Measurements from ENCODE around the gene NOLC1.

The NOLC1 gene

GRCh38 chr10:102200751-102201640, 48.8 kb downstream of the NOLC1 start:
- no peaks in the 10 kb centered on the region for H3K4me1 ChIP-seq (ENCODE audit: control insufficient read depth in 1 of 2, insufficient read depth in 2 of 2, low read length in 2 of 2)
- H3K36me3 ChIP-seq (ENCODE audit: control insufficient read depth in 1 of 2, insufficient read depth in 2 of 2, low read length in 2 of 2) = no peaks in the 10 kb centered on the region
- H3K27me3 ChIP-seq (ENCODE audit: control insufficient read depth in 1 of 2, insufficient read depth in 2 of 2, low read length in 2 of 2) = no peaks in the 10 kb centered on the region
- no peak overlapping the region for H3K9ac ChIP-seq (ENCODE audit: low read depth in 1 of 2, low read length in 2 of 2)
- no peak overlapping the region for H3K27ac ChIP-seq (ENCODE audit: low read depth, low read length)
- H3K4me3 ChIP-seq (ENCODE audit: low read depth in 1 of 2, low read length in 2 of 2) = no peak overlapping the region
- H3K9me3 ChIP-seq (ENCODE audit: control insufficient read depth in 1 of 2, low read length in 2 of 2) = peaks cover 10% of the 10 kb centered on the region in 2 donors

GRCh38 chr10:102202386-102202785, 50.2 kb downstream of the NOLC1 start:
- H3K27ac ChIP-seq (ENCODE audit: low read depth, low read length) = no peak overlapping the region
- H3K4me3 ChIP-seq (ENCODE audit: low read depth in 1 of 2, low read length in 2 of 2) = no peak overlapping the region
- H3K36me3 ChIP-seq (ENCODE audit: control insufficient read depth in 1 of 2, insufficient read depth in 2 of 2, low read length in 2 of 2) = no peaks in the 10 kb centered on the region
- H3K27me3 ChIP-seq (ENCODE audit: control insufficient read depth in 1 of 2, insufficient read depth in 2 of 2, low read length in 2 of 2) = no peaks in the 10 kb centered on the region
- no peak overlapping the region for H3K9ac ChIP-seq (ENCODE audit: low read depth in 1 of 2, low read length in 2 of 2)
- H3K9me3 ChIP-seq (ENCODE audit: control insufficient read depth in 1 of 2, low read length in 2 of 2) = peaks cover 10% of the 10 kb centered on the region in 2 donors
- no peaks in the 10 kb centered on the region for H3K4me1 ChIP-seq (ENCODE audit: control insufficient read depth in 1 of 2, insufficient read depth in 2 of 2, low read length in 2 of 2)

DNA sequence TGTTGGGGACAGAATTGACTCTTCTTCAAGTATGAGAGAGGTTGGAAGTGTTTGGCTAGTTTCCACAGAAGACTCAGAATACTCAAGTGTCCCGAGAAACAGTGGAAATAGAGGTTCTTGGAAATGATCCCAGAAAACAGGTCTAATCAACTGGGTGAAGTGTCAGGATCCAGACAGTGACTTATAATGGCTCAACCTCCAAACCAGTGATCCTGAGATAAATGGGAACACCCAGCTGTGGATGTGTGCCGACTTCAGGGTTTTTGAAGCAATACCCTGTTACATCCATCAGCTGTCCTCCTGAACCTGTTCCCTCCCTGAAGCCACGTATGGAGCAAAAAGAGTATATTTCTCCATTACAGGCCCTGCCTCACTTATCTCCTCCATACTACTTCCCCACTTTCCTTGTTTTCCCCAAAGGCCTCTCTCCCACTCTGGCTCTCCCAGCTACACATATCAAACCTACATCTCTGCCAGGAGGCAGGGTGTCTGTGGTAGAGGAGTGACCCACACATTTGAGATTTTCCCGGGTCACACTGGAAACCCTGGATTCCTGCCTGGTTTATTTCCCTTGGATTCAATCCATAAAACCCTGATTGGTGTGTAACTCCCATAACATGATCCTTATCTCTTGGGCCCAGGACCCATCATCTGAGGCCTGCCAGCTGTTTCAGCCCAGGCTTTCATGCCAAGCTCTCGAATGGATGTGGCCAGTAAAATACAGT, 56.3 kb downstream of the NOLC1 start:
- no peak overlapping the region for H3K27ac ChIP-seq (ENCODE audit: low read depth, low read length)
- no peaks in the 10 kb centered on the region for H3K36me3 ChIP-seq (ENCODE audit: control insufficient read depth in 1 of 2, insufficient read depth in 2 of 2, low read length in 2 of 2)
- H3K9ac ChIP-seq (ENCODE audit: low read depth in 1 of 2, low read length in 2 of 2) = no peak overlapping the region
- H3K9me3 ChIP-seq (ENCODE audit: control insufficient read depth in 1 of 2, low read length in 2 of 2) = peaks cover 10% of the 10 kb centered on the region in 2 donors
- H3K27me3 ChIP-seq (ENCODE audit: control insufficient read depth in 1 of 2, insufficient read depth in 2 of 2, low read length in 2 of 2) = no peaks in the 10 kb centered on the region
- peaks cover 0 to 4% of the 10 kb centered on the region in 2 donors for H3K4me1 ChIP-seq (ENCODE audit: control insufficient read depth in 1 of 2, insufficient read depth in 2 of 2, low read length in 2 of 2)
- H3K4me3 ChIP-seq (ENCODE audit: low read depth in 1 of 2, low read length in 2 of 2) = no peak overlapping the region

DNA sequence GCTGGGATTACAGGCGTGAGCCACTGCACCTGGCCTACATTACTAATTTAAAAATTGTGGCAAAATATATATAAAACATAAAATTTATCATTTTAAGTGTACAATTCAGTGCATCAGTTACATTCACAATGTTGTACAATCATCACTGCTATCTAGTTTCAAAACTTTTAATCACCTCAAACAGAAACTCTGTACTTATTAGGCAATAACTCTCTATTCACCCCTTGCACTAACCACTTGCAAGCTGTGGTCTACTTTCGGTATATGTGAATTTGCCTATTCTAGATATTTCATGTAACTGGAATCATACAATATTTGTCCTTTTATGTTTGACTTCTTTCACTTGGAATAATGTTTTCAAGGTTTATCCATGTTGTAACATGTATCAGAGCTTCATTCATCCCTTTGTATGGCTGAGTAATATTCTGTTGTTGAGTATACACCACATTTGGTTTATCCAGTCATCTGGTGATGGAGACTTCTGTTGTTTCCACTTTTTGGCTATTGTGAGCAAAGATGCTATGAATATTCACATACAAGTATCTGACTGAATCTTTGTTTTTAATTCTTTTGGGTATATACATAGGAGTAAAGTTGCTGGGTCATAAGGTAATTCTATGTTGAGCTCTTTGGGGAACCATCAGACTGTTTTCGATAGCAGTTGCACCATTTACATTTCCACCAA, 59.6 kb downstream of the NOLC1 start:
- no peak overlapping the region for H3K4me3 ChIP-seq (ENCODE audit: low read depth in 1 of 2, low read length in 2 of 2)
- H3K9ac ChIP-seq (ENCODE audit: low read depth in 1 of 2, low read length in 2 of 2) = no peak overlapping the region
- H3K9me3 ChIP-seq (ENCODE audit: control insufficient read depth in 1 of 2, low read length in 2 of 2) = no peaks in the 10 kb centered on the region
- H3K27me3 ChIP-seq (ENCODE audit: control insufficient read depth in 1 of 2, insufficient read depth in 2 of 2, low read length in 2 of 2) = no peaks in the 10 kb centered on the region
- no peaks in the 10 kb centered on the region for H3K36me3 ChIP-seq (ENCODE audit: control insufficient read depth in 1 of 2, insufficient read depth in 2 of 2, low read length in 2 of 2)
- no peak overlapping the region for H3K27ac ChIP-seq (ENCODE audit: low read depth, low read length)
- H3K4me1 ChIP-seq (ENCODE audit: control insufficient read depth in 1 of 2, insufficient read depth in 2 of 2, low read length in 2 of 2) = peaks cover 0 to 4% of the 10 kb centered on the region in 2 donors

Data from duodenal mucosa (tissue), 2 donors.